Caco-2 (cell line): ENCODE data around the gene TMPRSS11F. TPM values are rescaled to one million over a fixed set of nuclear protein-coding genes. Genes with fewer than 3 reads are reported as not detected.

Experiments
- BruUV-seq: library from RNA; stranded (reverse); fragments of 400-500 nt; replicated peaks from 2 replicates; lab custom pipeline; 2021; lab: Mats Ljungman, UMichigan
- CTCF ChIA-PET: fragments of 300-600 bp; sonication (Branson Sonifier 250); formaldehyde crosslinking; loops from one replicate; lab custom pipeline; 2022; ENCODE audit warnings: antibody characterized with exemption; lab: Charles Lee
- POLR2A ChIA-PET: fragments of 300-600 bp; sonication (Branson Sonifier 250); formaldehyde crosslinking; loops from one replicate; lab custom pipeline; 2022; ENCODE audit warnings: antibody characterized with exemption; lab: Charles Lee
- DNase-seq, 2 experiments: peaks; one replicate each; pipeline versions ENCODE4 v3.0.0 to v3.0.0-alpha.2; 2020 to 2022
- H3K27me3 ChIP-seq: replicated peaks from 2 replicates; pipeline ENCODE4 v1.6.0; 2011; ENCODE audit warnings: low read length; ENCODE audit not compliant: control insufficient read depth, insufficient read depth
- H3K36me3 ChIP-seq: 2 replicates; pipeline ENCODE4 v1.5.1; 2011; ENCODE audit warnings: low read length; ENCODE audit not compliant: control insufficient read depth, insufficient read depth
- H3K4me1 ChIP-seq: fragments of 250-450 bp; sonication (Bioruptor Pico); 2 replicates; pipeline ENCODE4 v1.5.1; 2020; ENCODE audit warnings: mild to moderate bottlenecking
- H3K4me3 ChIP-seq: 2 replicates; pipeline ENCODE4 v1.5.1; 2011; ENCODE audit warnings: low read depth, mild to moderate bottlenecking, control low read depth, low read length
- H3K9me3 ChIP-seq: fragments of 250-450 bp; sonication (Bioruptor Pico); 2 replicates; pipeline ENCODE4 v1.5.1; 2020; ENCODE audit warnings: mild to moderate bottlenecking, moderate library complexity
- H3K27ac Mint-ChIP-seq: one replicate; pipeline ENCODE4 v1.8.0; 2022; ENCODE audit warnings: mixed read lengths; ENCODE audit not compliant: unreplicated experiment
- H3K27me3 Mint-ChIP-seq: one replicate; pipeline ENCODE4 v1.8.0; 2022; ENCODE audit warnings: mixed read lengths; ENCODE audit not compliant: insufficient read depth, unreplicated experiment
- H3K36me3 Mint-ChIP-seq: one replicate; pipeline ENCODE4 v1.8.0; 2022; ENCODE audit warnings: mild to moderate bottlenecking, mixed read lengths; ENCODE audit not compliant: insufficient read depth, unreplicated experiment
- H3K4me1 Mint-ChIP-seq: one replicate; pipeline ENCODE4 v1.8.0; 2022; ENCODE audit warnings: low read depth, mixed read lengths; ENCODE audit not compliant: unreplicated experiment
- H3K4me3 Mint-ChIP-seq: one replicate; pipeline ENCODE4 v1.8.0; 2022; ENCODE audit warnings: mild to moderate bottlenecking, moderate library complexity, mixed read lengths; ENCODE audit not compliant: unreplicated experiment
- H3K9me3 Mint-ChIP-seq: one replicate; pipeline ENCODE4 v1.8.0; 2022; ENCODE audit warnings: mixed read lengths; ENCODE audit not compliant: unreplicated experiment
- CTCF ChIP-seq, 2 experiments: fragments of 200-600 bp in 1 of 2; IDR thresholded peaks; 1 replicate in 1 of 2; 2 replicates in 1 of 2; pipeline versions ENCODE4 v1.5.1 to v1.8.0; 2011 to 2022; ENCODE audit warnings: antibody characterized with exemption in 1 of 2, control low read depth in 1 of 2, inconsistent platforms in 1 of 2, low read depth in 1 of 2, low read length in 1 of 2, mild to moderate bottlenecking in 1 of 2, moderate library complexity in 1 of 2; ENCODE audit not compliant: insufficient read depth in 1 of 2, severe bottlenecking in 1 of 2, unreplicated experiment in 1 of 2
- intact Hi-C: fragments of 100-400 bp; cut with micrococcal nuclease; formaldehyde crosslinking; loops from one replicate; pipeline ENCODE4 v1.10.0; 2022; ENCODE audit not compliant: unreplicated experiment
- total RNA-seq: library from RNA; stranded (reverse); gene quantifications from 2 replicates; pipeline ENCODE4 v1.2.3, GENCODE V29; 2022

TMPRSS11F gene
- total RNA-seq, 1 experiment from 2014 or later, result not detected

GRCh38 chr4:68110441-68110840 is 19.2 kb downstream of the TMPRSS11F start:
- H3K27me3 ChIP-seq, result no peaks in the 10 kb centered on the region
- no peak for TF ChIP-seq CTCF (IDR thresholded peaks at IDR 0.05; ENCODE audit: insufficient read depth in 1 of 2, low read depth in 1 of 2, low read length in 1 of 2, severe bottlenecking in 1 of 2, unreplicated experiment in 1 of 2)
- intact Hi-C loops, result no loop called here
- no peak overlapping the region for H3K4me3 ChIP-seq
- ChIA-PET CTCF (no interaction called here), POLR2A (no interaction called here)
- Mint-ChIP-seq H3K9me3 (no peaks in the 10 kb centered on the region), H3K4me3 (no peak overlapping the region), H3K27ac (no peak overlapping the region), H3K4me1 (peaks cover 8% of the 10 kb centered on the region), H3K36me3 (no peaks in the 10 kb centered on the region), H3K27me3 (no peaks in the 10 kb centered on the region)
- BruUV-seq, result no TSS peak
- H3K36me3 ChIP-seq, result no peaks in the 10 kb centered on the region
- DNase-seq, result no peak
- peaks cover 7% of the 10 kb centered on the region; the same call in 1 of the 2 replicates for H3K4me1 ChIP-seq
- peaks cover 2% of the 10 kb centered on the region; the same call in 1 of the 2 replicates for H3K9me3 ChIP-seq

GRCh38 chr4:68109868-68110267 is 19.8 kb downstream of the TMPRSS11F start:
- Histone ChIP-seq H3K4me1 (peaks cover 7% of the 10 kb centered on the region; the same call in 1 of the 2 replicates), H3K4me3 (no peak overlapping the region), H3K36me3 (no peaks in the 10 kb centered on the region), H3K9me3 (no peaks in the 10 kb centered on the region; the same call in 1 of the 2 replicates), H3K27me3 (no peaks in the 10 kb centered on the region)
- Mint-ChIP-seq H3K36me3 (no peaks in the 10 kb centered on the region), H3K27ac (no peak overlapping the region), H3K27me3 (no peaks in the 10 kb centered on the region), H3K4me1 (peaks cover 8% of the 10 kb centered on the region), H3K9me3 (no peaks in the 10 kb centered on the region), H3K4me3 (no peak overlapping the region)
- CTCF ChIA-PET, result no interaction called here
- no peak for TF ChIP-seq CTCF (IDR thresholded peaks at IDR 0.05; ENCODE audit: insufficient read depth in 1 of 2, low read depth in 1 of 2, low read length in 1 of 2, severe bottlenecking in 1 of 2, unreplicated experiment in 1 of 2)
- no peak for DNase-seq
- intact Hi-C loops, result no loop called here
- POLR2A ChIA-PET, result no interaction called here
- BruUV-seq, result no TSS peak

- Mint-ChIP-seq H3K27me3 (no peaks in the 10 kb centered on the region), H3K9me3 (no peaks in the 10 kb centered on the region), H3K4me3 (no peak overlapping the region), H3K4me1 (no peaks in the 10 kb centered on the region), H3K36me3 (no peaks in the 10 kb centered on the region), H3K27ac (no peak overlapping the region)
- no TSS peak for BruUV-seq
- DNase-seq, result no peak
- Histone ChIP-seq H3K27me3 (no peaks in the 10 kb centered on the region), H3K4me3 (no peak overlapping the region), H3K36me3 (no peaks in the 10 kb centered on the region), H3K4me1 (no peaks in the 10 kb centered on the region), H3K9me3 (no peaks in the 10 kb centered on the region)
- intact Hi-C loops, result no loop called here
- TF ChIP-seq CTCF (IDR thresholded peaks at IDR 0.05; ENCODE audit: insufficient read depth in 1 of 2, low read depth in 1 of 2, low read length in 1 of 2, severe bottlenecking in 1 of 2, unreplicated experiment in 1 of 2), result no peak
- ChIA-PET POLR2A (no interaction called here), CTCF (no interaction called here)
Measured at GRCh38 chr4:68082758-68083157, 46.9 kb downstream of the TMPRSS11F start.
